ENCODE results near the gene IMMP2L.

- TF ChIP-seq EP300 (IDR thresholded peaks at IDR 0.05) (no peak), CTCF (IDR thresholded peaks at IDR 0.05) (no peak)
Observed at GRCh38 chr7:111264981-111265380, 297.3 kb downstream of the IMMP2L start.
